ENCODE data around the gene GASK1A.

The GASK1A gene

DNA sequence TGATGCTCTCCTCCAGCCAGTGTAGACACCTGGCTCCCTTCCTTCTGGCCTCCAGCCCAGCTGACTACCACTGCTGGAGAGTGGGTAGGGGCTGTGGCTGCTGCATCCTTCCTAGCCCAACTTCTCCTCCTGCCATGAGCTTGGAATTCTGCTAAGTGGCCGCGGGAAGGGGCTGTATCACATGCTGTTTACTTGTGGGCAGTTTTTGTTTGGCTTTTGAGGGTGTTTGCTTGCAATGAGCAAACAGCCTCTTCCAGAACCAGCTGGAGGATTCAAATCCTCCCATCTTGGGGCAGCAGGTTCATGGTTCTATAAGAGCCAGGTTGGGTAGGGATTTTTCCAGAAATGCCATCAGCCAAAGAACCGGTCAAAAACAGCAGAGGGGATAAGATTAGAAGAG is 9.0 kb downstream of the GASK1A start:
- ChIA-PET CTCF (no interaction called here), POLR2A (no interaction called here)
- no peak for DNase-seq (ENCODE audit: low read depth, low spot score)
- TF ChIP-seq, protein P1, sequence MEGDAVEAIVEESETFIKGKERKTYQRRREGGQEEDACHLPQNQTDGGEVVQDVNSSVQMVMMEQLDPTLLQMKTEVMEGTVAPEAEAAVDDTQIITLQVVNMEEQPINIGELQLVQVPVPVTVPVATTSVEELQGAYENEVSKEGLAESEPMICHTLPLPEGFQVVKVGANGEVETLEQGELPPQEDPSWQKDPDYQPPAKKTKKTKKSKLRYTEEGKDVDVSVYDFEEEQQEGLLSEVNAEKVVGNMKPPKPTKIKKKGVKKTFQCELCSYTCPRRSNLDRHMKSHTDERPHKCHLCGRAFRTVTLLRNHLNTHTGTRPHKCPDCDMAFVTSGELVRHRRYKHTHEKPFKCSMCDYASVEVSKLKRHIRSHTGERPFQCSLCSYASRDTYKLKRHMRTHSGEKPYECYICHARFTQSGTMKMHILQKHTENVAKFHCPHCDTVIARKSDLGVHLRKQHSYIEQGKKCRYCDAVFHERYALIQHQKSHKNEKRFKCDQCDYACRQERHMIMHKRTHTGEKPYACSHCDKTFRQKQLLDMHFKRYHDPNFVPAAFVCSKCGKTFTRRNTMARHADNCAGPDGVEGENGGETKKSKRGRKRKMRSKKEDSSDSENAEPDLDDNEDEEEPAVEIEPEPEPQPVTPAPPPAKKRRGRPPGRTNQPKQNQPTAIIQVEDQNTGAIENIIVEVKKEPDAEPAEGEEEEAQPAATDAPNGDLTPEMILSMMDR (IDR thresholded peaks at IDR 0.05; ENCODE audit: insufficient read depth, low read length, missing control alignments) = no peak
- no peak overlapping the region for H3K4me3 ChIP-seq (ENCODE audit: low read depth, low read length)

DNA sequence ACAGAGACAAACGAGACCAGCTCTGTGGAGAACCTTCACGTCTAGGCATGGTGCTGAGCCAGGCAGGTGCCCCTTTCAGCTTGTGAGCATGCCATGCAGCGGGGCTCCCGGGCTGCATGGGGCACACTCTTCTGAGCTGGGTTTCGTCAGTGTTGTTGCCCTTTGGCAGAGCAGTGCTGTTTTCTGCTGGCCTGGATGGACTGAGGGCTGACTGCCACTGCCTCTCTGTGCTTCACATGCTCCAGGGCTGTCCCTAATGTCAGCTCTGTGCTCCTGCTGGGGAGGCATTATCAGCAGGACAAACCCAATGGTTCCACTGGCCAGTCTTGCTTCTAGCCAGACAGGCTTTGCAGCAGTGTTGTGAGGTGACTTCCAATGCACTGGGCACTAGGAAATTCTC is 9.5 kb downstream of the GASK1A start:
- POLR2A ChIA-PET = no interaction called here
- CTCF ChIA-PET = no interaction called here

DNA sequence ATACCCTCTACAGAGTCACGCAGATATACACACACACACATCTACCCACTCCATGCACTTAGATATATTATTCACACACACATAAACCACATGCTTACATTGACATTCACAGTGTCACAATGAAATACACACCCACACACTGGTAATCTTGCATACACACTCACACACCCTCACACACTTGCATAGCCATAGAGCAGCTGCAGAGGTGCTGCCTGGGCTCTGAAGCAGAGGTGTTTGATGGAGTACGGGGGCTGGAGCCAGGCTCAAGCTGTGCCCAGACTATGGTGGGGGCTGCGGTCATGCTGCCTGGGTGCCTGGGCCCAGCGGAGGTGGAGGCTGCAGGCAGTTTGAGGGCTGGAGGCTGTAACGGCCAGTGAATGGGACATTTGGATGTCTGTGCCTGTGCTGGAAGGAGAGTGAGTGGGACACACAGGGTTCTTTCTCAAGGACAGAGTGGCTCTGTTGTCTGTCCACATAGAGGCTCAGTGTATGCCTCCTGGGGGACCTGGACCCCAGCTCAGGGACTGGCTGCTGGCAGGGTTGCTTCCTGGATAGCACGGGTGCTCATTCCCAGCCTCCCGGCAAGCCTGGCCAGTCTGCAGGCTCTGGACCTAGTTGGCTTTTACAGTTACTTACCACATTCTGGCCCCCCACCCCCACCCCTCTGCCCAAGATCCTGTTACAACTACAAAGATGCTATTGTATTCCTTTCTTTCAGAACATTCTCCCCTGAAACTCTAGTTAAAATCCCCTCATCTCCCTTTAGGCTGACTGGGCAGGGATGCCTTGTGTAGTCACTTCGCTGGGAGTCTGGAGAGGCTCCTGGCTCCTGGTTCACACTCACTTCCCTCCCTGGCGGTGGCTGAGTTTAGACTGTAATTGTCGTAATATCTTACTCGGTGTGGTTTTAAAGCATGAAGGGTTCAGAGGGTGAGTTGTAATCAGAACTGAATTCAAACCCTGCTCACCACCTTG is 12.5 kb downstream of the GASK1A start:
- CTCF ChIA-PET = no interaction called here
- POLR2A ChIA-PET = no interaction called here
- TF ChIP-seq, protein P1 (IDR thresholded peaks at IDR 0.05; ENCODE audit: insufficient read depth, low read length, missing control alignments) = no peak
- DNase-seq (ENCODE audit: low read depth, low spot score) = no peak
- no peak overlapping the region for H3K4me3 ChIP-seq (ENCODE audit: low read depth, low read length)

More for the DNA sequence above, 9.5 kb downstream of the GASK1A start:
- TF ChIP-seq, protein P1 (IDR thresholded peaks at IDR 0.05; ENCODE audit: insufficient read depth, low read length, missing control alignments) = no peak
- H3K4me3 ChIP-seq (ENCODE audit: low read depth, low read length) = no peak overlapping the region
- no peak for DNase-seq (ENCODE audit: low read depth, low spot score)

DNA sequence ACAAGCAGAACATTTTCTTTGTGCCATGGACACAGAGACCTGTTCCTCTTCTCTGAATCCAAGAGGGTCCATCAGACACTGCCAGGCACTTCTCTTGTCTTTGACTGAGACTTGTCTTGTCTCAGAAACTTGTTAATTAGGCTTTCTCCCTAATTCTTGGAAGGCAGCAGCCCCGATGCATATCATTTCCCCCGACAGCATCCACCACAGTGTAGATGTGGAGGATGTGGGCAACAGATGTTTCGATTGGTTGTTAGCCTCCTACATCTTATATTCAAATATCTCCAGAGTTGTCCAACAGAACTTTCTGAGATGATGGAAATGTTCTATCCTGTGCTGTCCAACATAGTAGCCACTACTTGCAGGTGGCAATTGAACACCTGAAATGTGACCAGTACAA is 15.5 kb downstream of the GASK1A start:
- ChIA-PET CTCF (no interaction called here), POLR2A (no interaction called here)
- TF ChIP-seq, protein P1 (IDR thresholded peaks at IDR 0.05; ENCODE audit: insufficient read depth, low read length, missing control alignments) = no peak
- DNase-seq (ENCODE audit: low read depth, low spot score) = no peak
- no peak overlapping the region for H3K4me3 ChIP-seq (ENCODE audit: low read depth, low read length)

DNA sequence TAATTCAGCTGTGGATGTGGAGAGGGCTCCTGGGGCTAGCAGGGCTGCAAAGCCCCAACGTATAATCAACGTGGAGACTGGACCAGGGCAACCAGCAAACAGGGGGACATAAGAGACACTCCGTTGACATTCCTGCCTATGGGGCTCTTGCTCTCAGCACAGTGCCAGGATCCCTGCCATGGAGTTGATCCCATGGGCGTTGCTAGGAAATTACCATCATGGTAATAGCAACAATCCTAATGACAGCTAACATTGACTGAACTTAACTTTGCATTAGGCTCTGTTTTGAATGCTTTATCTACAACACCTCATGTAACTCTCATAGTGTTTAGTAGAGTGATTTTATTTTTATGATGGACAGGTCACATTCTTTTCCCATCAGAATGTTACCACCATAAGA is 16.9 kb downstream of the GASK1A start:
- no peak overlapping the region for H3K4me3 ChIP-seq (ENCODE audit: low read depth, low read length)
- POLR2A ChIA-PET = no interaction called here
- CTCF ChIA-PET = no interaction called here
- TF ChIP-seq, protein P1 (IDR thresholded peaks at IDR 0.05; ENCODE audit: insufficient read depth, low read length, missing control alignments) = no peak
- no peak for DNase-seq (ENCODE audit: low read depth, low spot score)

DNA sequence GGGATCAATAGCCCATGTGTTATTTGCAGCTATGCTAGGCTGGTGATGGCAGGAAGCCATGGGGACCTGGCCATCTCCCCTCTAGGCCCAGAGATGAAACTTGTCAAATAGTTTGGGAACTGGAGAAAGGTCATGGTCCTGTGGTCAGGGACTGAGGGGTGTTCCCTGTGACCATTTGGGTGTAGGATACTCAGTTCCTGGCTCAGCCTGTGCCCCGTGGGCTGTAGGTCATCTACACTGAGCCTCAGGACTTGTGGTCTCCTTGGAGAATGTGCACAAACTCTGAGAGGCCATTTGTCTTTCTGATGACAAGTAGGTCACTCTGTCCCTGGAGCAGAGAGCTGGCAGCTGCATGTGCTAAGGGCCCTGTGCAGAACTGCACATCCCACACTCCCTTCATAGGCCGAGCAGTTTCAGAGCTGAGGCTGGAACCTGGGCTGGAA is 17.5 kb downstream of the GASK1A start:
- ChIA-PET POLR2A (no interaction called here), CTCF (no interaction called here)
- TF ChIP-seq, protein P1 (IDR thresholded peaks at IDR 0.05; ENCODE audit: insufficient read depth, low read length, missing control alignments) = no peak
- H3K4me3 ChIP-seq (ENCODE audit: low read depth, low read length) = no peak overlapping the region
- DNase-seq (ENCODE audit: low read depth, low spot score) = no peak
